NCI-H526 (cell line): ENCODE data around the gene OLIG1.
A peak's percentile ranks its signal among the peaks of the same experiment; 100 is the strongest.

Experiments
- DNase-seq, 2 experiments: peaks; one replicate each; lab custom pipeline; 2025; lab: John Stamatoyannopoulos, UW

The OLIG1 gene

DNA sequence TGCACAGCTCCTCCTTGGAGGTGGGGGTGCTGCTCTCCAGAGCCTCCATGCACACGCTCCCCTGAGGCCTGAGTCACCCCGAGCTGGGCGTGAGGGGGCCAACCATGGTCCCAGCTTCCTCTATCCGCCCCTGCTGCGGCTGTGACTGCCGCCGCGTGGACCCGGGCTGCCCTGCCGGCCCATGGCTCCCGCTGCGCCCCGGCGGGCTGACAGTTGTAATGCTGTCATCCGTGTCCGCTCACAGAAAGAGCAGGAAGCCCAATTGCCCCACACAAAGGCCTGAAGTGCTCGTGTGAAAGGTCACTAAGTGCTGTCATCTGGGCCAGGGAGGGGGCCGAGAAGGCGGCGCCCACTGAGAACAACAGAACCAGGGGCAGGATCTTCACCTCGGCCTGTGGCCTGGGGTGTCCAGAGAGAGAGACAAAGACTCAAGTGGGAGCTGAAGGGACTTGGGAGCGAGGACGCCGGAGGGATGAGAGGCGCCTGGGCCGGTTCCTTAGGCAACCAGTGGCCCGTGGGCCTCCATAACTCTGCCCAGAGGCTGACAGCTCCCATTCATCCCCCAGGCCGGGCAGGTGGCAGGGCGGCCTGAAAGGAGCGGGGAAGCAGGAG lies 31.5 kb downstream of the OLIG1 start:
- peak in 1 of 2 experiments; percentile 38 for DNase-seq

DNA sequence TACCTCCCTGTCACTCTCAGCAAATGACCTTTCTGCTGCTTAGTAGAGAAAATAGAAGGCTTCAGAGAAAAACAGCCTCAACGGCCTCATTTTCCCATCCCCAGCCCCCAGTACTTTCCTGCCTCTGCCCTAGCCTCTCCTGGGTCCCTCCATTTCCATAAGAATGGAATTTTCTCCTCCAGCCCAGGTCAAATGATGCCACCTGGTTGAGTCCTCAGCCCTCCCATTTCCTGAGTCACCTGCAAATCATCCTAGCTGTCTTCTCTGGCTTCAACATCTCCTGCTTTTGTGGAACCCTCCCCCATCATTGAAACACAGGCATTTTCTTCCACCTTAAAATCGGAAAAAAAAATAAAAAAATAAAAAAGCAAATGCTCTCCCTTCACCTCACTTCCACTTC lies 35.1 kb downstream of the OLIG1 start:
- DNase-seq: no peak

- DNase-seq: no peak
Measured at GRCh38 chr21:33108228-33108627, 38.3 kb downstream of the OLIG1 start.

- peak; percentile 24 to 81 for DNase-seq
Measured at GRCh38 chr21:33109574-33110339, 39.8 kb downstream of the OLIG1 start.

DNA sequence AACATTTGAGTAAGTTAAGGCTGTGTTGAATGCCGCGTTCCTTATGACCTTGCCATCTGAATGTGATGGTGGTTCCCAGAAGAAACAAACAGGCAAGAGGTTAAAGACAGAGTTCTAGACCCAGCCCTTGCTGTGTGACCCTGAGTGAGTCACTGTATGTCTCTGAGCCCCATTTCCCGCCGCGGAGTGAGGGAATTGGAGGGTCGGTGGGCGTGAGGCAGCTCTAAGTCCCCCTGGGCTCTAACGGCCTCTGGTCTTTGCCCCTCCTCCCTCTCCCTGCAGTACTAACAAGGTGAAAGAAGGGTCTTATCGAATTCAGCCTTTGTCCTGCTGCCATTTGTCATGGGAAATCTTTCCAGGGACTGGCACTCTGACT lies 40.4 kb downstream of the OLIG1 start:
- no peak for DNase-seq

DNA sequence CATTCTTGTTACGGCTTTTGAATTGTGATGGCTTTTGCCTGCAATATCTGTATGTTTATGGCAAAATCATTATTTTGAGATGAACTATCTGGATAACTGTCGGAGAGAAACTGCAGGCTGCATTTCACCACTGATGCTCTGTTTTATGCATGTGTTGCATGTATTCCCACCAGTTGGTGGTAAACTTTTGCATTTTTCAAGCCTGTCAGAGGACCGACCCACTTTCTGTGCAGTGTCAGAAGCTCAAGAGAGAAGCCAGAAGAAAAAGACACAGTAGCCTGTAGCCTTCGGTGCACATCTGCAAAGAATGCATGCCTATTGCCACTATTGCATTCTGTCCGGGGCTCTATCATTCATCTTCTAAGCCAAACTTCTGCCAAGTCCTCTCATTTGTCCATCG lies 41.6 kb downstream of the OLIG1 start:
- no peak for DNase-seq

DNA sequence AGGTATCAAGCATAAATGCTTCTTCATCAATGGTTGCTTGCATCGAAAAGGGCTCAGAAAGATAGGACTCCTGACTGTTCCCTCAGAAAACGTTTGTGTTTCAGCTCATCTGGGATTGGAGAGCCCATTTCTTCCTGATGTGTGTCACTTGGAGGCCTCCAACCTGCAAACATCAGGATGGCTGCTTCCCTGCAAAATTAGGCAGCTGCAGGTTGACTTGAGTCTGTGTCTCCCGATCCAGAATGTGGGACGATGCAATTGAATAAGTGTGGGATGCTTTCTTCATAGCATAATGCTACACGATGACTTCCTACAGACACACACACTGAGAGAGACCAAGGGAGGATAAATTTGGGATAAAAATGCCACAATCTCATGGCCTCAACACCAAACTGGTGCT lies 42.2 kb downstream of the OLIG1 start:
- peak in 1 of 2 experiments; percentile 54 for DNase-seq

DNA sequence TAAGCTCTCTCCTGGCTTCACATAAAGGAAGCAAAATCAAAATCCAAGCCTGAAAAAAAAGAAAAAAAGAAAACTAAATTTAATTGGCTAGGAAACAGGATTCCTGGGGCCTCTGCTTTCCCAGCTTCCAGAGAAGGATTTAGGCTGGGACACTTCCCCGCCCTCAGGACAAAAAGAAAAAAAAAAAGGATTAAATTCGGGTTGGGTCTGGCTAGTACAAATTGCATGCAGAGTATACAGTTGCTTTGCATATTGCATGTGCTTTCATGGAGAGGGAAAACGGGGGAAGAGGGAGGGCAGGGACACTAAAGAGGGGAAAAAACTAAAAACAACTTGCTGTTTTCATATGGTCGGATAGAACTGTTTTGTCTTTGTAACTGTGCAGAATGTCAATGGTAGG lies 42.7 kb downstream of the OLIG1 start:
- DNase-seq: peak; percentile 48 to 76

DNA sequence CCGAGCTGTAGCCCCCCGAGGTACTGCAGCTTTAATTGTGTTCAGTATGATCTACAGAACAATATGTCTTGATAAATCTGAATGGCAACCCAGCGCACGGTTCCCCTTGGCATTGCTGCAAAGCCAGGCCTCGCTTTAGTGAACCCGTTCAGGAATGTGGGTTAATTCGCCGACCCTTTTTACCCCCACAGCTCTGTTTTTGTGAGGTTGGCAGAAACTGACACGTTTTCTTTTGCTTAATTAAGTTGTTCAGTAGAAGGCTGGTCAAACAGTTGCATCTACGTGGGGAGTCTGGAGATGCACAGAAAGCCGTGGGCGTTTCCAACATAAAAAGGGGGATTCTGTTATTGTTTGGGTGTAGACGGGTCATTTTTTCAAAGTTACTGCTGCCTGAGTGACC lies 43.2 kb downstream of the OLIG1 start:
- no peak for DNase-seq

GRCh38 chr21:33114276-33114675 lies 44.3 kb downstream of the OLIG1 start:
- DNase-seq: no peak

- DNase-seq: peak; percentile 85 to 91
Measured at GRCh38 chr21:33115631-33116510, 45.9 kb downstream of the OLIG1 start.

- peak in 1 of 2 experiments; percentile 39 for DNase-seq
Measured at GRCh38 chr21:33116676-33117075, 46.7 kb downstream of the OLIG1 start.

DNA sequence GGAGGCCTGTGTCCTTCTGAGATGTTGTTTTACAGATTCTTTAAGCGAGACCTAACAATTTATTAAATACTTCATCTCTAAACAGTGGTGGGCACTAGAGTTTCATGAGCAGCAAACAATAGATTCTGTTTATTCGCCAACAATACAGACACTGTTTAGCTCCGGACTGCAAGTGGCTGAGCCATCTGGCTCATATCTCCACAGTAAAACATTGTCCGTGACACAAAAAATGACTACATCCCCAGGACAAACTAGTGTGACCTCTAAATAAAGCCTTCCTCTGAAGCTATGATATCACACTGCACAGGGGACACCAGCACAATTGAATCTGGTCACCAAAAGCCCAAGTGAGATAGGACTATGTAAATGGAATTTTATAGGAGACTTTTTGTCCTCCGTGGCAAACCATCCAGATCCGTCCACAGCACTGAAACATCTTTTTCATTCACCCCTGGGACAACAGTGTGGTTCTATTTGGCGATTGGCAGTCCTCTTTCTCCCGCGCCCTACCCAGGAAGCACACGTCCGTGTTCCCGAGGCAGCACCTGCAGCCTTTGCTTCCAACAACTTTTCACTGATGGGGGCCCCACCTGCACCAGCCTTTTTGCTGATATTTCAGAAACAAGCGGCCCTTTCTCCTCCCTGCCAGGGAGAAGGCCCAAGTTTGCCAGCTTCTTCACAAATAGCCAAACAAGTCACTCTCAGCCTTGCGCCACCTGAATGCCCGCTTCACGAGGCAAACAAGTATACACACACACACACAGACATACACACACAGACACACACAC lies 47.4 kb downstream of the OLIG1 start:
- DNase-seq: peak in 1 of 2 experiments; percentile 43
